ENCODE measurements around the gene KPNA4. TPM values are rescaled to one million over a fixed set of nuclear protein-coding genes. Genes with fewer than 3 reads are reported as not detected.
"Not testable (repeated sequence)": the region's sequence is repeated elsewhere in the genome, so short reads cannot be mapped to it uniquely, and the experiment has no call there.

Gene KPNA4
- 49.3 and 51.5 TPM in 2 replicates for total RNA-seq

- intact Hi-C loops (cut with micrococcal nuclease), result loop anchor here (1.0 to 10.0 kb wide), 11 partner anchors 116 to 1921 kb away; partner anchors contain the start of genes GFM1, IFT80, IL12A and NMD3
Observed at GRCh38 chr3:160565442-160566403, at the start of gene KPNA4. TSS of gene KPNA4 (minus strand) at chr3:160565571. CDS start at chr3:160565282, 289 bp downstream.

- intact Hi-C loops (cut with micrococcal nuclease), result no loop called here
Observed at GRCh38 chr3:160613661-160614060, 48.3 kb upstream of the KPNA4 start.

GRCh38 chr3:160612386-160613075, 47.2 kb upstream of the KPNA4 start:
- intact Hi-C loops (cut with micrococcal nuclease), result no loop called here

- intact Hi-C loops (cut with micrococcal nuclease), result no loop called here
Observed at GRCh38 chr3:160611141-160611540, 45.8 kb upstream of the KPNA4 start.

- intact Hi-C loops (cut with micrococcal nuclease), result no loop called here
Observed at GRCh38 chr3:160608870-160609269, 43.5 kb upstream of the KPNA4 start.

- intact Hi-C loops (cut with micrococcal nuclease), result no loop called here
Observed at GRCh38 chr3:160607826-160608225, 42.5 kb upstream of the KPNA4 start.

GRCh38 chr3:160605315-160605714, 39.9 kb upstream of the KPNA4 start:
- intact Hi-C loops (cut with micrococcal nuclease), result no loop called here

GRCh38 chr3:160603845-160604244, 38.5 kb upstream of the KPNA4 start:
- intact Hi-C loops (cut with micrococcal nuclease), result not testable (repeated sequence)

GRCh38 chr3:160602259-160602658, 36.9 kb upstream of the KPNA4 start:
- intact Hi-C loops (cut with micrococcal nuclease), result no loop called here

GRCh38 chr3:160601288-160601687, 35.9 kb upstream of the KPNA4 start:
- intact Hi-C loops (cut with micrococcal nuclease), result no loop called here

GRCh38 chr3:160598865-160599264, 33.5 kb upstream of the KPNA4 start:
- intact Hi-C loops (cut with micrococcal nuclease), result no loop called here

GRCh38 chr3:160588023-160588422, 22.7 kb upstream of the KPNA4 start:
- intact Hi-C loops (cut with micrococcal nuclease), result no loop called here

- intact Hi-C loops (cut with micrococcal nuclease), result no loop called here
Observed at GRCh38 chr3:160587105-160587504, 21.7 kb upstream of the KPNA4 start.

GRCh38 chr3:160586679-160587078, 21.3 kb upstream of the KPNA4 start:
- intact Hi-C loops (cut with micrococcal nuclease), result no loop called here

- intact Hi-C loops (cut with micrococcal nuclease), result no loop called here
Observed at GRCh38 chr3:160583451-160583850, 18.1 kb upstream of the KPNA4 start.

- intact Hi-C loops (cut with micrococcal nuclease), result no loop called here
Observed at GRCh38 chr3:160580938-160581337, 15.6 kb upstream of the KPNA4 start.

GRCh38 chr3:160577556-160578195, 12.3 kb upstream of the KPNA4 start:
- intact Hi-C loops (cut with micrococcal nuclease), result no loop called here

GRCh38 chr3:160577093-160577492, 11.7 kb upstream of the KPNA4 start:
- intact Hi-C loops (cut with micrococcal nuclease), result no loop called here

- intact Hi-C loops (cut with micrococcal nuclease), result no loop called here
Observed at GRCh38 chr3:160576621-160577020, 11.2 kb upstream of the KPNA4 start.

- intact Hi-C loops (cut with micrococcal nuclease), result no loop called here
Observed at GRCh38 chr3:160575589-160575988, 10.2 kb upstream of the KPNA4 start.

GRCh38 chr3:160574636-160575035, 9.3 kb upstream of the KPNA4 start:
- intact Hi-C loops (cut with micrococcal nuclease), result no loop called here

Measured in T-helper 1 cell treated with Interleukin-12 subunit alpha and Interleukin-12 subunit beta and Interleukin-4 antibody, amounts not matched to agents 30 ng/mL and 1 ng/mL, for 36 hours (primary cell).